WTC11 (cell line): ENCODE results near the gene ACAT2. TPM values are rescaled to one million over a fixed set of nuclear protein-coding genes. Genes with fewer than 3 reads are reported as not detected.

ENCODE experiments used
- ATAC-seq: fragments of 200-7000 bp; cut with Tn5 transposase; 2 replicates; pipeline ENCODE4 v1.10.0; 2021; ENCODE audit warnings: mild to moderate bottlenecking, moderate library complexity
- CTCF ChIA-PET: fragments of 300-600 bp; sonication (Branson Sonifier 250); formaldehyde crosslinking; loops from one replicate; lab custom pipeline; 2021; ENCODE audit warnings: antibody characterized with exemption; lab: Charles Lee
- POLR2A ChIA-PET: fragments of 350-600 bp; sonication (Branson Sonifier 250); formaldehyde crosslinking; loops from one replicate; lab custom pipeline; 2021; ENCODE audit warnings: antibody characterized with exemption; lab: Charles Lee
- DNase-seq: peaks from one replicate; pipeline ENCODE4 v3.0.0; 2021; ENCODE audit warnings: low spot score
- H3K27ac Mint-ChIP-seq: 2 replicates; pipeline ENCODE4 v1.8.0; 2021; ENCODE audit warnings: mixed read lengths
- H3K27me3 Mint-ChIP-seq: 2 replicates; pipeline ENCODE4 v1.8.0; 2021; ENCODE audit warnings: low read depth, mild to moderate bottlenecking, moderate library complexity, mixed read lengths
- H3K36me3 Mint-ChIP-seq: 2 replicates; pipeline ENCODE4 v1.8.0; 2021; ENCODE audit warnings: mixed read lengths
- H3K4me1 Mint-ChIP-seq: 2 replicates; pipeline ENCODE4 v1.8.0; 2022; ENCODE audit warnings: mixed read lengths
- H3K4me3 Mint-ChIP-seq: 2 replicates; pipeline ENCODE4 v1.8.0; 2021; ENCODE audit warnings: mild to moderate bottlenecking, moderate library complexity, mixed read lengths
- H3K9me3 Mint-ChIP-seq: 2 replicates; pipeline ENCODE4 v1.8.0; 2021; ENCODE audit warnings: mixed read lengths
- ATF6 ChIP-seq: sonication (generic); formaldehyde crosslinking; IDR thresholded peaks from 2 replicates; pipeline ENCODE4 v1.8.1; 2023; ENCODE audit warnings: mild to moderate bottlenecking, missing genetic modification reagents
- ELF4 ChIP-seq: sonication (generic); formaldehyde crosslinking; IDR thresholded peaks from 2 replicates; pipeline ENCODE4 v1.8.1; 2022; ENCODE audit warnings: low read depth, mild to moderate bottlenecking, moderate library complexity, missing genetic modification reagents
- ETV6 ChIP-seq: sonication (generic); formaldehyde crosslinking; IDR thresholded peaks from 2 replicates; pipeline ENCODE4 v1.8.1; 2022; ENCODE audit warnings: mild to moderate bottlenecking, missing genetic modification reagents
- FOXK1 ChIP-seq: sonication (generic); formaldehyde crosslinking; IDR thresholded peaks from 2 replicates; pipeline ENCODE4 v1.8.0; 2022; ENCODE audit warnings: mild to moderate bottlenecking, moderate library complexity, missing genetic modification reagents
- FOXP1 ChIP-seq: sonication (generic); formaldehyde crosslinking; IDR thresholded peaks from 2 replicates; pipeline ENCODE4 v1.8.0; 2022; ENCODE audit warnings: missing genetic modification reagents, mild to moderate bottlenecking, moderate library complexity, borderline replicate concordance
- GTF2I ChIP-seq: fragments of 250-450 bp; sonication (Bioruptor Pico); conservative IDR thresholded peaks from 2 replicates; pipeline ENCODE4 v1.4.0; 2021; ENCODE audit warnings: mild to moderate bottlenecking
- HMGA2 ChIP-seq: fragments of 250-450 bp; sonication (Bioruptor Pico); IDR thresholded peaks from 2 replicates; pipeline ENCODE4 v1.4.0; 2021; ENCODE audit warnings: mild to moderate bottlenecking, moderate library complexity
- HMGXB4 ChIP-seq: sonication (generic); formaldehyde crosslinking; IDR thresholded peaks from 2 replicates; pipeline ENCODE4 v1.8.1; 2023; ENCODE audit warnings: mild to moderate bottlenecking, moderate library complexity, missing genetic modification reagents
- KAT7 ChIP-seq: sonication (generic); formaldehyde crosslinking; IDR thresholded peaks from 2 replicates; pipeline ENCODE4 v1.8.1; 2023; ENCODE audit warnings: missing genetic modification reagents, mild to moderate bottlenecking, borderline replicate concordance
- NFATC4 ChIP-seq: fragments of 250-450 bp; sonication (Bioruptor Pico); IDR thresholded peaks from 2 replicates; pipeline ENCODE4 v1.9.0; 2021; ENCODE audit warnings: mild to moderate bottlenecking
- NFE2L1 ChIP-seq: sonication (generic); formaldehyde crosslinking; IDR thresholded peaks from 2 replicates; pipeline ENCODE4 v1.8.1; 2023; ENCODE audit warnings: missing genetic modification reagents
- NFYB ChIP-seq: sonication (generic); formaldehyde crosslinking; conservative IDR thresholded peaks from 2 replicates; pipeline ENCODE4 v1.8.0; 2022; ENCODE audit warnings: low read depth, missing genetic modification reagents
- NR2C2 ChIP-seq: sonication (generic); formaldehyde crosslinking; IDR thresholded peaks from 2 replicates; pipeline ENCODE4 v1.8.0; 2022; ENCODE audit warnings: mild to moderate bottlenecking, missing genetic modification reagents
- NR3C1 ChIP-seq: sonication (generic); formaldehyde crosslinking; conservative IDR thresholded peaks from 2 replicates; pipeline ENCODE4 v1.8.1; 2023; ENCODE audit warnings: low read depth, mild to moderate bottlenecking, missing genetic modification reagents
- SMAD4 ChIP-seq: sonication (generic); formaldehyde crosslinking; IDR thresholded peaks from 2 replicates; pipeline ENCODE4 v1.8.0; 2022; ENCODE audit warnings: mild to moderate bottlenecking, missing genetic modification reagents
- SP1 ChIP-seq: sonication (generic); formaldehyde crosslinking; conservative IDR thresholded peaks from 2 replicates; pipeline ENCODE4 v1.8.1; 2022; ENCODE audit warnings: missing genetic modification reagents
- ZBTB21 ChIP-seq: sonication (generic); formaldehyde crosslinking; IDR thresholded peaks from 2 replicates; pipeline ENCODE4 v1.8.1; 2023; ENCODE audit warnings: mild to moderate bottlenecking, missing genetic modification reagents, borderline replicate concordance
- ZNF138 ChIP-seq: sonication (generic); formaldehyde crosslinking; conservative IDR thresholded peaks from 2 replicates; pipeline ENCODE4 v1.8.1; 2022; ENCODE audit warnings: mild to moderate bottlenecking, moderate library complexity, missing genetic modification reagents
- total RNA-seq: library from RNA; stranded (reverse); gene quantifications from 3 replicates; pipeline ENCODE4 v1.2.3, GENCODE V29; 2021
- TF ChIP-seq, protein P1 (sequence below): sonication (generic); formaldehyde crosslinking; IDR thresholded peaks from 2 replicates; pipeline ENCODE4 v1.8.1; 2023; ENCODE audit warnings: mild to moderate bottlenecking, missing genetic modification reagents, moderate library complexity
- TF ChIP-seq, protein P2 (sequence below): fragments of 250-450 bp; sonication (Bioruptor Pico); IDR thresholded peaks from 2 replicates; pipeline ENCODE4 v1.9.0; 2021; ENCODE audit warnings: mild to moderate bottlenecking
- TF ChIP-seq, protein P3 (sequence below): sonication (generic); formaldehyde crosslinking; IDR thresholded peaks from 2 replicates; pipeline ENCODE4 v1.8.0; 2022; ENCODE audit warnings: mild to moderate bottlenecking, missing genetic modification reagents
- TF ChIP-seq, protein P4 (sequence below): fragments of 250-450 bp; sonication (Bioruptor Pico); conservative IDR thresholded peaks from 2 replicates; pipeline ENCODE4 v1.9.0; 2021; ENCODE audit warnings: mild to moderate bottlenecking
- TF ChIP-seq, protein P5 (sequence below): fragments of 250-450 bp; sonication (Bioruptor Pico); IDR thresholded peaks from 2 replicates; pipeline ENCODE4 v1.9.0; 2021; ENCODE audit warnings: mild to moderate bottlenecking

ACAT2 gene
- total RNA-seq, 1 experiment from 2014 or later: 138 TPM

DNA sequence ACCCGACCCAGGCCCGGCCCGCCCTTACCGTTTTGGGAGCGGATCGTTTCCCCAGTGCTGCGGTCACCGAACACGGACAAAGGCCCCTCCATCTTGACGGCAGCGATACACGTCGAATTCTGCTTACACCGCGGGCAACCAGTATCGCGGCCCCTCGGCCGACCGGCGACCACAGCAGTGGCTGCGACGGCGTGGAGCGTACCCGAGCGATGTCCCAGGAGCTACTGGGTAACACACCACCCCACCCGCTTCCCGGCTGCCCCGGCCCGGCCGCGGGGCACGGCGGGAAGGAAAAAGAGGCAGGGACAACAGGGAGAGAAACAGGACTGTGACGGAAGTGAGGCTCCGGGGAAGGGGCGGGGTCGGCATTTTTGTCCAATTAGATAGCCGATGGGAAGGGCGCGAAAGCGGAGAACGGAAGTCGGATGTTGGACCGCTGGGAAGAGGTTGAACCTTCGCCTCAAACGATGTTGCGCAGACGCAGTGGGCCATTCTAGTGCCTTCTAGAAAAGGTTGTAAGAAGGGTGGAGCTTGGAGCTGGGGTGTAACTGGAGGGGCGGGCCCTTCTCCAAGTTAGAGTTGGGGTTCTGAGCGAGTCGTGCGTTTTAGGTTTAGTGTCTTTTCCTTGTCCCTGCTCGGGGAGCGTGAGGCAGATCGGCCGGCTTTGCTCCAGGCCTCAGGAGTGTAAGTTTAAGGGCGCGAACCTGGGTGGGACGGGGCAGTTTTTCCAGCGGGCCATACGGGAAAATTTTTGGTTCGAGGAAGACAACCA, 27.7 kb downstream of the ACAT2 start, which contains the start of gene TCP1 (continued):
- TF ChIP-seq NR3C1 (CRISPR knock-in tag) (no peak), SMAD4 (peak; percentile 45; the same call in 1 of the 2 replicates), ELF4 (CRISPR knock-in tag) (no peak), NFE2L1 (CRISPR knock-in tag) (peak; percentile 63), KAT7 (CRISPR knock-in tag) (no peak), SP1 (peak; percentile 87), HMGA2 (CRISPR knock-in tag) (no peak), ZBTB21 (CRISPR knock-in tag) (no peak)
- TF ChIP-seq, protein P1, sequence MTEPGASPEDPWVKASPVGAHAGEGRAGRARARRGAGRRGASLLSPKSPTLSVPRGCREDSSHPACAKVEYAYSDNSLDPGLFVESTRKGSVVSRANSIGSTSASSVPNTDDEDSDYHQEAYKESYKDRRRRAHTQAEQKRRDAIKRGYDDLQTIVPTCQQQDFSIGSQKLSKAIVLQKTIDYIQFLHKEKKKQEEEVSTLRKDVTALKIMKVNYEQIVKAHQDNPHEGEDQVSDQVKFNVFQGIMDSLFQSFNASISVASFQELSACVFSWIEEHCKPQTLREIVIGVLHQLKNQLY: no peak
- TF ChIP-seq, protein P2, sequence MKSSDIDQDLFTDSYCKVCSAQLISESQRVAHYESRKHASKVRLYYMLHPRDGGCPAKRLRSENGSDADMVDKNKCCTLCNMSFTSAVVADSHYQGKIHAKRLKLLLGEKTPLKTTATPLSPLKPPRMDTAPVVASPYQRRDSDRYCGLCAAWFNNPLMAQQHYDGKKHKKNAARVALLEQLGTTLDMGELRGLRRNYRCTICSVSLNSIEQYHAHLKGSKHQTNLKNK (CRISPR knock-in tag): no peak
- TF ChIP-seq, protein P3, sequence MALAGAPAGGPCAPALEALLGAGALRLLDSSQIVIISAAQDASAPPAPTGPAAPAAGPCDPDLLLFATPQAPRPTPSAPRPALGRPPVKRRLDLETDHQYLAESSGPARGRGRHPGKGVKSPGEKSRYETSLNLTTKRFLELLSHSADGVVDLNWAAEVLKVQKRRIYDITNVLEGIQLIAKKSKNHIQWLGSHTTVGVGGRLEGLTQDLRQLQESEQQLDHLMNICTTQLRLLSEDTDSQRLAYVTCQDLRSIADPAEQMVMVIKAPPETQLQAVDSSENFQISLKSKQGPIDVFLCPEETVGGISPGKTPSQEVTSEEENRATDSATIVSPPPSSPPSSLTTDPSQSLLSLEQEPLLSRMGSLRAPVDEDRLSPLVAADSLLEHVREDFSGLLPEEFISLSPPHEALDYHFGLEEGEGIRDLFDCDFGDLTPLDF (CRISPR knock-in tag): no peak
- TF ChIP-seq, protein P4, sequence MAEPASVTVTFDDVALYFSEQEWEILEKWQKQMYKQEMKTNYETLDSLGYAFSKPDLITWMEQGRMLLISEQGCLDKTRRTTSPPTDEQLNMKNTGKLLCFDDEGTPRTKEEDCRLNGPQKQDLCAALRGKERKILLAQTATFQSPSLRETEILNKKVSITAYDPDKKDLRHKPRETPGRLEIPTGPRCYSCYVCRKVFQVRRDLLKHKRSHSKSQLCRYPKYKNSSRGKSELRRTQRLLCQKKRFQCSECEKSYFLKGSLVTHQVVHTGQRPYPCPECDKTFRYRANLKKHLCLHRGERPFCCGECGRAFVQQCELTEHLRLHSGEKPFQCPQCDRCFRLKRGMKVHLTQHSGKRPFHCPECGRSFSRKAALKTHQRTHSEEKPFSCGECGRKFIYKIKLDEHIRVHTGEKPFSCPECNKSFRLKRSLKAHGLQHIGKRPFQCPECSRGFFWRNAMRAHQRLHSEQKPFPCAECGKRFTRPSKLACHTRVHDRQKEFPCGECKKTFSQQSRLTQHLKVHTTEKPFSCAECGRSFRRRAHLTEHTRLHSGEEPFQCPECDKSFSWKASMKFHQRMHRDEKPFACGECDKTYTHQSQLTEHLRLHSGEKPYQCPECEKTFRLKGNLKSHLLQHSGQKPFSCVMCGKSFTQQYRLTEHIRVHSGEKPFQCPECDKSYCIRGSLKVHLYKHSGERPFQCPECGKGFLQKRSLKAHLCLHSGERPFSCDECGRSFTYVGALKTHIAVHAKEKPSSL (CRISPR knock-in tag): no peak

DNA sequence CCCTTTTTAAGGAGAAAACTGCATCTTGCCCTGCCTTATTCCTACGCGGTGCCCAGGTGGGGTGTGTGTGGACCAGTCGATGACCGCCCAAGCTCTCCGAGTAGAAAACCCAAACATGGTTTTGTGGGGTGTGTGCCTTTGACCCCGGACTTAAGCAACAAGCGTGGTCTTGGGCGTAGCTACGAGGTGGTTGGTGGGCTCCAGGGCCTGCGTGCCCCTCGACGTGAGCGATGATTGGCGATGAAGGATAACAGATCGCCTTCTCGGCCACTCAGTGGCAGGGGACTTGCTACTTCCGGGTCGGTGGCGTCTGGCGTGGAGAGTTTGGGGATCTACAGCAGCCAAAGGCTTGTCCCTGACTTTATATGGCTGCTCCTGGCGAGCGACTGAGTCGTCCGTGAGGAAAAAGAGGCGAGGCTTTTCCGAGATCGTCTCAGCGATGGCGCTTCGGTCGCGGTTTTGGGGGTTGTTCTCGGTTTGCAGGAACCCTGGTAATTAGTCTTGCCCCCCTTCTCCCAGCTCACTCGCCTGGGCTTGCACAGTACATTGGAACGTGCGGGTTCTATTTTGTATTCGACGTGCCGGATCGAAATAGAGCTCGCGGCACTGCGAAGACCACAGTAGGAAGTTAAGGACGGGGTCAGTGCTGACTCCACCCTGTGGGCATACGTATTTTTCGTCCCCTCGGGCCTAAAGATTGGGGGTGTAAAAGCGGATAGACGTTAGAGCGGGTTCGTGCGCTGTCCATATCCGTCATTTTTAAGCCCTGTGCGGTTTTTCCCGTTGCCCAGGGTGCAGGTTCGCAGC, 28.5 kb downstream of the ACAT2 start, which contains the start of gene MRPL18:
Gene MRPL18, plus strand, starts transcription at position 319 of the 807 bp plus-strand sequence. Its CDS starts 121 bp downstream, at position 440.
- H3K9me3 Mint-ChIP-seq: no peaks in the 10 kb centered on the region
- H3K4me3 Mint-ChIP-seq: peak within 1 kb of the TSS; percentile 99
- POLR2A ChIA-PET: interaction anchor here (0.5 to 3.5 kb wide), 17 partner anchors 10 to 321 kb away, joined by 3 to 32 read pairs (median 3); partner anchors contain the start of genes ACAT2, PNLDC1 and WTAP
- CTCF ChIA-PET: interaction anchor here (0.9 to 2.6 kb wide), 11 partner anchors 16 to 98 kb away, joined by 3 to 18 read pairs (median 4); partner anchors contain the start of genes ACAT2 and SOD2
- peak; percentile 91 for DNase-seq
- H3K27me3 Mint-ChIP-seq: no peaks in the 10 kb centered on the region
- peaks cover 67% of the 10 kb centered on the region for H3K36me3 Mint-ChIP-seq
- ATAC-seq: peak; percentile 91
- H3K27ac Mint-ChIP-seq: peak within 1 kb of the TSS; percentile 99
- H3K4me1 Mint-ChIP-seq: peaks cover 45% of the 10 kb centered on the region
- TF ChIP-seq ZBTB21 (CRISPR knock-in tag) (no peak), FOXP1 (no peak), ATF6 (CRISPR knock-in tag) (no peak), HMGXB4 (CRISPR knock-in tag) (peak; percentile 43; the same call in 1 of the 2 replicates), FOXK1 (CRISPR knock-in tag) (peak; percentile 74), GTF2I (CRISPR knock-in tag) (no peak), NFYB (peak; percentile 97), NR2C2 (CRISPR knock-in tag) (0 out of 2 replicates have a peak, but pooled peaks have one; percentile 60), SP1 (0 out of 2 replicates have a peak, but pooled peaks have one; percentile 21), NFATC4 (0 out of 2 replicates have a peak, but pooled peaks have one; percentile 43), ETV6 (no peak), ZNF138 (CRISPR knock-in tag) (no peak)
- TF ChIP-seq, protein P5, sequence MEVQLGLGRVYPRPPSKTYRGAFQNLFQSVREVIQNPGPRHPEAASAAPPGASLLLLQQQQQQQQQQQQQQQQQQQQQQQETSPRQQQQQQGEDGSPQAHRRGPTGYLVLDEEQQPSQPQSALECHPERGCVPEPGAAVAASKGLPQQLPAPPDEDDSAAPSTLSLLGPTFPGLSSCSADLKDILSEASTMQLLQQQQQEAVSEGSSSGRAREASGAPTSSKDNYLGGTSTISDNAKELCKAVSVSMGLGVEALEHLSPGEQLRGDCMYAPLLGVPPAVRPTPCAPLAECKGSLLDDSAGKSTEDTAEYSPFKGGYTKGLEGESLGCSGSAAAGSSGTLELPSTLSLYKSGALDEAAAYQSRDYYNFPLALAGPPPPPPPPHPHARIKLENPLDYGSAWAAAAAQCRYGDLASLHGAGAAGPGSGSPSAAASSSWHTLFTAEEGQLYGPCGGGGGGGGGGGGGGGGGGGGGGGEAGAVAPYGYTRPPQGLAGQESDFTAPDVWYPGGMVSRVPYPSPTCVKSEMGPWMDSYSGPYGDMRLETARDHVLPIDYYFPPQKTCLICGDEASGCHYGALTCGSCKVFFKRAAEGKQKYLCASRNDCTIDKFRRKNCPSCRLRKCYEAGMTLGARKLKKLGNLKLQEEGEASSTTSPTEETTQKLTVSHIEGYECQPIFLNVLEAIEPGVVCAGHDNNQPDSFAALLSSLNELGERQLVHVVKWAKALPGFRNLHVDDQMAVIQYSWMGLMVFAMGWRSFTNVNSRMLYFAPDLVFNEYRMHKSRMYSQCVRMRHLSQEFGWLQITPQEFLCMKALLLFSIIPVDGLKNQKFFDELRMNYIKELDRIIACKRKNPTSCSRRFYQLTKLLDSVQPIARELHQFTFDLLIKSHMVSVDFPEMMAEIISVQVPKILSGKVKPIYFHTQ (CRISPR knock-in tag): peak; percentile 76; the same call in 1 of the 2 replicates
